ENCODE results near the gene HSPA1L. TPM values are rescaled to one million over a fixed set of nuclear protein-coding genes. Genes with fewer than 3 reads are reported as not detected.

The HSPA1L gene
- total RNA-seq, 1 donor from 2014 or later: 0.98 TPM

DNA sequence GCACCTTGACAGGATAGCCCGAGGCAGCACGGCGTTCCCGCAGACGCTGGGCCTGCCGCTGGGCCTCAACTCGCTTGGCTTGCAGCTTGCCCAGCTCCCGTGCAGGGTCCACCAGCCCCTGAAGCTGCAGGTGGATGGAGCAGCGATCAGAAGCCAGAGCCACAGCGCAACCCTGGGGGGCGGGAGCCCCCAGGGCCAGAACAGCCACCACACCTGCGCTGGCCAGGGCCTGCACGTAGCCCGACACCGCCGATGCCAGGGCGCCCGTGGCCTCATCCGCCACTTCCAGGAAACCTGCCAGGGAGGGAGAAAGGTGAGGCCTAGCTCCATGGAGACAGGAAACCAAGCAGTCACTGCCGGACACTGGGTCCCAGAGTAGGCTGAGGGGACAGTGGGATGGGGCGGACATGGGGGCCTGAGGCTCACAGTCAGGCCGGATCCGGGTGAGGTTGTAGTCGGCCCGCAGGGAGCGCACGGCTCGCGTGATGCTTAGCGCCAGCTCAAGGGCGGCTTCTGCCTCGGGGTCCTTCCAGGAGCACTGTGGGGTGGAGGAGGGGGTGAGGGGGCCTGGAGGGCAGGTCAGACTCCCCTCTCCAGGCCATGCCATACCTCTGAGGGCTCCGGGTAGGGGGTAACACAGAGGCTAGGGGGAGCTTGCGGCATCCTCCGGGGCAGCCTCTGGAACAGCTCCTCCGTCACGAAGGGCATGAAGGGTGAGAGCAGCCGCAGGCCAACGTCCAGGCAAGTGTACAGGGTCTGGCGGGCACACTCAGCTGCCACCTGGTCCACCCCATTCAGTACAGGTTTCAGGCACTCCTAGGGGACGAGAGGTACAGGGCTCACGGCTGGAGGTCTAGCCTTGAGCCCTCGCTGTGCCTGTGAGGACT, 35.8 kb downstream of the HSPA1L start:
- H3K36me3 ChIP-seq (ENCODE audit: insufficient read depth, low read length): peaks cover 8% of the 10 kb centered on the region
- no peaks in the 10 kb centered on the region for H3K27me3 ChIP-seq (ENCODE audit: insufficient read depth, low read length)
- no peak overlapping the region for H3K27ac Mint-ChIP-seq (ENCODE audit: unreplicated experiment)
- H3K4me1 Mint-ChIP-seq (ENCODE audit: low read depth, unreplicated experiment): peaks cover 6% of the 10 kb centered on the region
- H3K4me2 ChIP-seq (ENCODE audit: low read length): no peak overlapping the region
- no peaks in the 10 kb centered on the region for H3K9me3 ChIP-seq (ENCODE audit: insufficient read depth, low read depth, low read length)
- H4K20me1 ChIP-seq (ENCODE audit: insufficient read depth, low read length): peaks cover 9% of the 10 kb centered on the region
- H2AFZ ChIP-seq (ENCODE audit: low read depth, low read length): no peak overlapping the region
- no peak for FAIRE-seq
- no peaks in the 10 kb centered on the region for H3K27me3 Mint-ChIP-seq (ENCODE audit: low read depth, unreplicated experiment)
- H3K4me3 ChIP-seq (ENCODE audit: insufficient read depth, low read depth, low read length): no peak overlapping the region
- TF ChIP-seq, protein P1, sequence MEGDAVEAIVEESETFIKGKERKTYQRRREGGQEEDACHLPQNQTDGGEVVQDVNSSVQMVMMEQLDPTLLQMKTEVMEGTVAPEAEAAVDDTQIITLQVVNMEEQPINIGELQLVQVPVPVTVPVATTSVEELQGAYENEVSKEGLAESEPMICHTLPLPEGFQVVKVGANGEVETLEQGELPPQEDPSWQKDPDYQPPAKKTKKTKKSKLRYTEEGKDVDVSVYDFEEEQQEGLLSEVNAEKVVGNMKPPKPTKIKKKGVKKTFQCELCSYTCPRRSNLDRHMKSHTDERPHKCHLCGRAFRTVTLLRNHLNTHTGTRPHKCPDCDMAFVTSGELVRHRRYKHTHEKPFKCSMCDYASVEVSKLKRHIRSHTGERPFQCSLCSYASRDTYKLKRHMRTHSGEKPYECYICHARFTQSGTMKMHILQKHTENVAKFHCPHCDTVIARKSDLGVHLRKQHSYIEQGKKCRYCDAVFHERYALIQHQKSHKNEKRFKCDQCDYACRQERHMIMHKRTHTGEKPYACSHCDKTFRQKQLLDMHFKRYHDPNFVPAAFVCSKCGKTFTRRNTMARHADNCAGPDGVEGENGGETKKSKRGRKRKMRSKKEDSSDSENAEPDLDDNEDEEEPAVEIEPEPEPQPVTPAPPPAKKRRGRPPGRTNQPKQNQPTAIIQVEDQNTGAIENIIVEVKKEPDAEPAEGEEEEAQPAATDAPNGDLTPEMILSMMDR (IDR thresholded peaks at IDR 0.05; ENCODE audit: insufficient read depth, low read depth, low read length): no peak
- TF ChIP-seq EZH2 (IDR thresholded peaks at IDR 0.05; ENCODE audit: insufficient read depth, low read length): no peak
- H3K9me3 Mint-ChIP-seq (ENCODE audit: unreplicated experiment): no peaks in the 10 kb centered on the region
- DNase-seq (ENCODE audit: low read depth): no peak
- no peak overlapping the region for H3K4me3 Mint-ChIP-seq (ENCODE audit: unreplicated experiment)
- H3K36me3 Mint-ChIP-seq (ENCODE audit: low read depth, unreplicated experiment): peaks cover 26% of the 10 kb centered on the region
- no peaks in the 10 kb centered on the region for H3K79me2 ChIP-seq (ENCODE audit: insufficient read depth, low read length)
- H3K9ac ChIP-seq (ENCODE audit: low read length): no peak overlapping the region
- H3K4me1 ChIP-seq (ENCODE audit: insufficient read depth, low read length): peaks cover 16% of the 10 kb centered on the region
- H3K27ac ChIP-seq (ENCODE audit: low read depth, low read length): no peak overlapping the region

DNA sequence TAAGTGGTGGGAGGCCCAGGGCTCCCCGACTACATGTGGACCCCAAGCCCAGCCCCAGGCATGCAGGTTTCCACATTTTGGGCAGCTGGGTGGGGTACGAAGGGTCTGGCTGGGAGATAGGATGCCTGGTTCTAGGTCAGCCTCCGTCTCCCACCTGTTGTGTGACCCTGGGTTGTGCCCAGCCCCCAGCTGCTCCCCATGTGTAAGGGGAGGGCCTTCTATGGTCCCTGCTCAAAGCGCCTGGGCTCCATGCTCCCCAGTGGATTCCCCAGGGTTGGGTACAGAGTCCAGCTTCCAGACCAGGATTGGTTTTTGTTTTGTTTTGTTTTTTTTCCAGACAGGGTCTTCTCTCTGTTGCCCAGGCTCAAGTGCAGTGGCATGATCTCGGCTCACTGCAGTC, 36.9 kb downstream of the HSPA1L start:
- Histone ChIP-seq H2AFZ (ENCODE audit: low read depth, low read length) (no peak overlapping the region), H3K27ac (ENCODE audit: low read depth, low read length) (no peak overlapping the region), H3K4me2 (ENCODE audit: low read length) (no peak overlapping the region), H3K27me3 (ENCODE audit: insufficient read depth, low read length) (no peaks in the 10 kb centered on the region), H3K9me3 (ENCODE audit: insufficient read depth, low read depth, low read length) (no peaks in the 10 kb centered on the region), H3K36me3 (ENCODE audit: insufficient read depth, low read length) (peaks cover 3% of the 10 kb centered on the region), H3K9ac (ENCODE audit: low read length) (no peak overlapping the region), H4K20me1 (ENCODE audit: insufficient read depth, low read length) (peaks cover 9% of the 10 kb centered on the region), H3K79me2 (ENCODE audit: insufficient read depth, low read length) (no peaks in the 10 kb centered on the region), H3K4me1 (ENCODE audit: insufficient read depth, low read length) (peaks cover 16% of the 10 kb centered on the region), H3K4me3 (ENCODE audit: insufficient read depth, low read depth, low read length) (no peak overlapping the region)
- FAIRE-seq (no peak), DNase-seq (ENCODE audit: low read depth) (no peak)
- H3K4me3 Mint-ChIP-seq (ENCODE audit: unreplicated experiment): no peak overlapping the region
- no peaks in the 10 kb centered on the region for H3K9me3 Mint-ChIP-seq (ENCODE audit: unreplicated experiment)
- H3K4me1 Mint-ChIP-seq (ENCODE audit: low read depth, unreplicated experiment): peaks cover 6% of the 10 kb centered on the region
- no peak for TF ChIP-seq EZH2 (IDR thresholded peaks at IDR 0.05; ENCODE audit: insufficient read depth, low read length)
- TF ChIP-seq, protein P1 (IDR thresholded peaks at IDR 0.05; ENCODE audit: insufficient read depth, low read depth, low read length): no peak
- no peaks in the 10 kb centered on the region for H3K27me3 Mint-ChIP-seq (ENCODE audit: low read depth, unreplicated experiment)
- H3K36me3 Mint-ChIP-seq (ENCODE audit: low read depth, unreplicated experiment): peaks cover 26% of the 10 kb centered on the region
- H3K27ac Mint-ChIP-seq (ENCODE audit: unreplicated experiment): no peak overlapping the region

DNA sequence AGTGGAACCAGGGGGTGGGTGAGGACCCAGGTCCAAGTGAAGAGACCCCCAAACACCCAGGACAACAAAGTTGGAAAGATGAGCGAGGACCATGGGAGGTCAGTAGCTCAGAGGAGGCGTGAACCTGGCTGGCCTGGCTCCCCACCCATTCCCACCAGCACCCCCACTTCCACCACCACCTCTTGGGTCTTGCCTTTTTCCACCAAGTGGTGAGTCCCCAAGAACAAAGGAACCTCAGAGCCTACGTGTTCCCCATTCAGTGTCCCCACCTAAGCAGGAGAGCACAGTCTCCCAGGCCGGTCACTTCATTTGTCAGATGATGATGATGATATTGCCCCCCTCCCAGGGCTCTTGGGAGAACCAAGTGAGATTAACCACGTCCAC, 37.4 kb downstream of the HSPA1L start:
- H3K4me3 ChIP-seq (ENCODE audit: insufficient read depth, low read depth, low read length): no peak overlapping the region
- no peak overlapping the region for H2AFZ ChIP-seq (ENCODE audit: low read depth, low read length)
- no peaks in the 10 kb centered on the region for H3K79me2 ChIP-seq (ENCODE audit: insufficient read depth, low read length)
- TF ChIP-seq EZH2 (IDR thresholded peaks at IDR 0.05; ENCODE audit: insufficient read depth, low read length): no peak
- TF ChIP-seq, protein P1 (IDR thresholded peaks at IDR 0.05; ENCODE audit: insufficient read depth, low read depth, low read length): no peak
- no peak for FAIRE-seq
- H3K9ac ChIP-seq (ENCODE audit: low read length): no peak overlapping the region
- H3K27ac ChIP-seq (ENCODE audit: low read depth, low read length): peak overlapping the region; percentile 21
- H3K4me1 ChIP-seq (ENCODE audit: insufficient read depth, low read length): peaks cover 16% of the 10 kb centered on the region
- H3K36me3 ChIP-seq (ENCODE audit: insufficient read depth, low read length): no peaks in the 10 kb centered on the region
- H3K36me3 Mint-ChIP-seq (ENCODE audit: low read depth, unreplicated experiment): peaks cover 21% of the 10 kb centered on the region
- no peak for DNase-seq (ENCODE audit: low read depth)
- H3K4me1 Mint-ChIP-seq (ENCODE audit: low read depth, unreplicated experiment): peaks cover 6% of the 10 kb centered on the region
- H3K27ac Mint-ChIP-seq (ENCODE audit: unreplicated experiment): no peak overlapping the region
- no peaks in the 10 kb centered on the region for H3K27me3 Mint-ChIP-seq (ENCODE audit: low read depth, unreplicated experiment)
- H3K4me2 ChIP-seq (ENCODE audit: low read length): peak overlapping the region; percentile 81
- peaks cover 9% of the 10 kb centered on the region for H4K20me1 ChIP-seq (ENCODE audit: insufficient read depth, low read length)
- no peaks in the 10 kb centered on the region for H3K27me3 ChIP-seq (ENCODE audit: insufficient read depth, low read length)
- H3K9me3 Mint-ChIP-seq (ENCODE audit: unreplicated experiment): no peaks in the 10 kb centered on the region
- H3K4me3 Mint-ChIP-seq (ENCODE audit: unreplicated experiment): no peak overlapping the region
- H3K9me3 ChIP-seq (ENCODE audit: insufficient read depth, low read depth, low read length): no peaks in the 10 kb centered on the region

Measured in astrocyte (in vitro differentiated cells and primary cell).